Spleen (tissue), 11 donors: ENCODE data around the gene SH3RF3. TPM values are rescaled to one million over a fixed set of nuclear protein-coding genes. Genes with fewer than 3 reads are reported as not detected.
A peak's percentile ranks its signal among the peaks of the same experiment; 100 is the strongest.

ENCODE experiments used
- DNase-seq: peaks from one replicate; pipeline ENCODE4 v3.0.0-alpha.2; 2020
- H3K27ac ChIP-seq, 8 donors: fragments of 200-600 bp; sonication (generic) in 7 of 8; 1 replicate in 4 of 8; 2 replicates in 4 of 8; pipeline versions ENCODE4 v1.5.0 to v1.8.0; 2016 to 2021; ENCODE audit warnings: inconsistent platforms in 4 of 8, mild to moderate bottlenecking in 4 of 8, moderate library complexity in 1 of 8
- H3K27me3 ChIP-seq, 7 donors: fragments of 200-600 bp; sonication (generic) in 6 of 7; replicated peaks in 1 of 7; 1 replicate in 4 of 7; 2 replicates in 3 of 7; pipeline versions ENCODE4 v1.5.0 to v1.8.0; 2016 to 2021; ENCODE audit warnings: inconsistent platforms in 3 of 7, mild to moderate bottlenecking in 1 of 7
- H3K36me3 ChIP-seq, 6 donors: fragments of 200-600 bp; sonication (generic) in 5 of 6; 1 replicate in 4 of 6; 2 replicates in 2 of 6; pipeline versions ENCODE4 v1.5.0 to v1.8.0; 2016 to 2021; ENCODE audit warnings: inconsistent platforms in 2 of 6
- H3K4me1 ChIP-seq, 6 donors: fragments of 200-600 bp; sonication (generic) in 5 of 6; 1 replicate in 3 of 6; 2 replicates in 3 of 6; pipeline versions ENCODE4 v1.5.0 to v1.8.0; 2016 to 2021; ENCODE audit warnings: inconsistent platforms in 3 of 6
- H3K4me3 ChIP-seq, 8 donors: fragments of 200-600 bp; sonication (generic) in 7 of 8; 1 replicate in 4 of 8; 2 replicates in 4 of 8; pipeline versions ENCODE4 v1.5.0 to v1.8.0; 2016 to 2021; ENCODE audit warnings: inconsistent platforms in 4 of 8, mild to moderate bottlenecking in 4 of 8, moderate library complexity in 2 of 8
- H3K9me3 ChIP-seq, 8 donors: fragments of 200-600 bp; sonication (generic) in 7 of 8; 1 replicate in 4 of 8; 2 replicates in 4 of 8; pipeline versions ENCODE4 v1.5.0 to v1.8.0; 2016 to 2021; ENCODE audit warnings: inconsistent platforms in 4 of 8
- POLR2A ChIP-seq, 3 donors: fragments of 450-650 bp; IDR thresholded peaks; one replicate each; pipeline ENCODE4 v1.5.1; 2017; ENCODE audit warnings: antibody characterized with exemption in 3 of 3, mild to moderate bottlenecking in 1 of 3
- POLR2AphosphoS5 ChIP-seq, 3 donors: sonication (generic); formaldehyde crosslinking; IDR thresholded peaks; one replicate each; pipeline ENCODE4 v1.5.1; 2017; ENCODE audit warnings: antibody characterized with exemption in 3 of 3
- WGBS, 5 donors: extraction: QIAGEN DNeasy Blood & Tissue Kit in 3 of 5; methylation state at CpG; one replicate each; pipeline versions ENCODE4 v1.1.5 to v1.1.7; 2013 to 2018; 5-methylcytosine and 5-hydroxymethylcytosine counted together
- intact Hi-C: fragments of 100-400 bp; cut with DNase I; formaldehyde crosslinking; loops from one replicate; pipeline ENCODE4 v1.15.0; 2023; ENCODE audit warnings: low total_unique reads
- polyA plus RNA-seq, 3 donors: library from polyadenylated mRNA; stranded (reverse); fragments of 200-250 nt; gene quantifications; one replicate each; pipeline ENCODE4 v1.2.1, GENCODE V29; 2013
- total RNA-seq, 7 donors: library from RNA; depleted of rRNA in 3 of 7; stranded (reverse); fragments of >200 nt in 3 of 7; fragmentation: NEBNext Ultra II Directional in 4 of 7; extraction: Animal tissue kit (Norgen Biotek cat#: 25700) in 4 of 7; gene quantifications; one replicate each; pipeline versions ENCODE4 v1.1.0 to v1.2.1, GENCODE V29; 2016 to 2021
- TF ChIP-seq, protein P1 (sequence below), 11 experiments: fragments of 200-600 bp in 7 of 11; fragments of 450-650 bp in 4 of 11; sonication (generic) in 4 of 11; IDR thresholded peaks in 8 of 11; conservative IDR thresholded peaks in 3 of 11; 1 replicate in 7 of 11; 2 replicates in 4 of 11; pipeline versions ENCODE4 v1.4.0 to v1.8.0; 2016 to 2021; ENCODE audit warnings: antibody characterized with exemption in 11 of 11, inconsistent platforms in 4 of 11, mild to moderate bottlenecking in 1 of 11
- donor health status: healthy with polysubstance abuse.
- donor health status: DM: no; HTN: no; CAD: no; lungs with moderate emphysema.
- donor health status: DM: no; HTN: no; CAD: no.
- donor health status: Bipolar disorder and iron deficiency.
- donor health status: healthy.
- donor health status: DM: no; HTN: no; CAD: no.
- donor health status: DM: yes; HTN: yes; CAD: no.

SH3RF3 gene
- total and polyA plus RNA-seq, 10 donors: 1.3 to 7.6 (median 4.7) TPM

GRCh38 chr2:109345653-109346480 is 216.9 kb downstream of the SH3RF3 start:
- intact Hi-C loops: no loop called here
- Histone ChIP-seq H3K4me1 (peaks cover 12 to 35% (median 26%) of the 10 kb centered on the region in 6 donors), H3K27ac (no peak overlapping the region), H3K4me3 (no peak overlapping the region), H3K27me3 (no peaks in the 10 kb centered on the region), H3K36me3 (no peaks in the 10 kb centered on the region), H3K9me3 (no peaks in the 10 kb centered on the region)
- WGBS, 5 donors: 87 to 91% (median 88%) methylated on average over 13 of the region's 13 CpGs
- no peak for TF ChIP-seq POLR2AphosphoS5 (IDR thresholded peaks at IDR 0.05)
- TF ChIP-seq, protein P1, sequence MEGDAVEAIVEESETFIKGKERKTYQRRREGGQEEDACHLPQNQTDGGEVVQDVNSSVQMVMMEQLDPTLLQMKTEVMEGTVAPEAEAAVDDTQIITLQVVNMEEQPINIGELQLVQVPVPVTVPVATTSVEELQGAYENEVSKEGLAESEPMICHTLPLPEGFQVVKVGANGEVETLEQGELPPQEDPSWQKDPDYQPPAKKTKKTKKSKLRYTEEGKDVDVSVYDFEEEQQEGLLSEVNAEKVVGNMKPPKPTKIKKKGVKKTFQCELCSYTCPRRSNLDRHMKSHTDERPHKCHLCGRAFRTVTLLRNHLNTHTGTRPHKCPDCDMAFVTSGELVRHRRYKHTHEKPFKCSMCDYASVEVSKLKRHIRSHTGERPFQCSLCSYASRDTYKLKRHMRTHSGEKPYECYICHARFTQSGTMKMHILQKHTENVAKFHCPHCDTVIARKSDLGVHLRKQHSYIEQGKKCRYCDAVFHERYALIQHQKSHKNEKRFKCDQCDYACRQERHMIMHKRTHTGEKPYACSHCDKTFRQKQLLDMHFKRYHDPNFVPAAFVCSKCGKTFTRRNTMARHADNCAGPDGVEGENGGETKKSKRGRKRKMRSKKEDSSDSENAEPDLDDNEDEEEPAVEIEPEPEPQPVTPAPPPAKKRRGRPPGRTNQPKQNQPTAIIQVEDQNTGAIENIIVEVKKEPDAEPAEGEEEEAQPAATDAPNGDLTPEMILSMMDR (IDR thresholded peaks at IDR 0.05 in 8 of 11, conservative IDR thresholded peaks at IDR 0.05 in 3 of 11): no peak
- no peak for TF ChIP-seq POLR2A (IDR thresholded peaks at IDR 0.05)
- DNase-seq: no peak

- no peaks in the 10 kb centered on the region for H3K36me3 ChIP-seq
- H3K4me3 ChIP-seq: no peak overlapping the region
- TF ChIP-seq, protein P1 (IDR thresholded peaks at IDR 0.05 in 8 of 11, conservative IDR thresholded peaks at IDR 0.05 in 3 of 11): no peak
- TF ChIP-seq POLR2AphosphoS5 (IDR thresholded peaks at IDR 0.05) (no peak), POLR2A (IDR thresholded peaks at IDR 0.05) (no peak)
- no peaks in the 10 kb centered on the region for H3K9me3 ChIP-seq
- peaks cover 18 to 44% (median 33%) of the 10 kb centered on the region in 6 donors for H3K4me1 ChIP-seq
- intact Hi-C loops: no loop called here
- no peak overlapping the region for H3K27ac ChIP-seq
- WGBS, 5 donors: 80 to 95% (median 90%) methylated on average over 12 of the region's 12 CpGs
- DNase-seq: no peak
- H3K27me3 ChIP-seq: no peaks in the 10 kb centered on the region
Measured at GRCh38 chr2:109346601-109347228, 217.7 kb downstream of the SH3RF3 start.

DNA sequence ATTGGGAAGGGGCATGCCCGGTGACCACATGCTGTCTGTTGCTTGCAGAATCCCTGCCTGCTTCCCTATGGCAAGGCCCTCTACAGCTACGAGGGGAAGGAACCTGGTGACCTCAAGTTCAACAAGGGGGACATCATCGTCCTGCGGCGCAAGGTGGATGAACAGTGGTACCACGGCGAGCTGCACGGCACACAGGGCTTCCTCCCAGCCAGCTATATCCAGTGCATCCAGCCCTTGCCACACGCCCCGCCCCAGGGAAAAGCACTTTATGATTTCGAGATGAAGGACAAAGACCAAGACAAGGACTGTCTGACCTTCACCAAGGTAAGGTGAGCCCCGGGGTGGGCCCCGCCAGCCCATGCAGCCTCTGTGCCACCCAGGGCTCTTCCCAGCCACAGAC is 218.6 kb downstream of the SH3RF3 start:
- Histone ChIP-seq H3K27me3 (no peaks in the 10 kb centered on the region), H3K9me3 (no peaks in the 10 kb centered on the region), H3K4me1 (peaks cover 18 to 53% (median 42%) of the 10 kb centered on the region in 6 donors), H3K4me3 (no peak overlapping the region), H3K36me3 (no peaks in the 10 kb centered on the region), H3K27ac (peak overlapping the region in 2 of 8 donors; percentile 34 to 64)
- intact Hi-C loops: no loop called here
- DNase-seq: no peak
- WGBS, 5 donors: 85 to 93% (median 87%) methylated on average over 13 of the region's 13 CpGs
- no peak for TF ChIP-seq POLR2A (IDR thresholded peaks at IDR 0.05)

- H3K27me3 ChIP-seq: no peaks in the 10 kb centered on the region
- TF ChIP-seq, protein P1 (IDR thresholded peaks at IDR 0.05 in 8 of 11, conservative IDR thresholded peaks at IDR 0.05 in 3 of 11): no peak
- TF ChIP-seq POLR2AphosphoS5 (IDR thresholded peaks at IDR 0.05): no peak
- TF ChIP-seq POLR2A (IDR thresholded peaks at IDR 0.05): no peak
- no peaks in the 10 kb centered on the region for H3K9me3 ChIP-seq
- no peaks in the 10 kb centered on the region for H3K36me3 ChIP-seq
- peaks cover 18 to 56% (median 44%) of the 10 kb centered on the region in 6 donors for H3K4me1 ChIP-seq
- 89 to 93% (median 91%) methylated on average over 3 of the region's 3 CpGs for WGBS, 5 donors
- H3K4me3 ChIP-seq: no peak overlapping the region
- no peak for DNase-seq
- intact Hi-C loops: no loop called here
- peak overlapping the region in 7 of 8 donors; percentile 18 to 64 (median 43) for H3K27ac ChIP-seq
Measured at GRCh38 chr2:109348190-109348589, 219.2 kb downstream of the SH3RF3 start.
